HG03060 (cell line): Measurements from ENCODE around the gene CAPZA2.
A peak's percentile ranks its signal among the peaks of the same experiment; 100 is the strongest.
"Not testable (repeated sequence)": the region's sequence is repeated elsewhere in the genome, so short reads cannot be mapped to it uniquely, and the experiment has no call there.

ENCODE experiments used
- ATAC-seq: cut with Tn5 transposase; IDR thresholded peaks from one replicate; pipeline ENCODE4 v1.9.1; 2021; ENCODE audit warnings: low read depth, moderate number of reproducible peaks; ENCODE audit not compliant: unreplicated experiment

CAPZA2 gene

GRCh38 chr7:116911801-116912200 is 49.4 kb downstream of the CAPZA2 start:
- no peak for ATAC-seq

GRCh38 chr7:116912269-116912909 is 50.0 kb downstream of the CAPZA2 start:
- no peak for ATAC-seq

GRCh38 chr7:116918704-116919103 is 56.3 kb downstream of the CAPZA2 start:
- ATAC-seq, result no peak

GRCh38 chr7:116920359-116920758 is 58.0 kb downstream of the CAPZA2 start:
- no peak for ATAC-seq

GRCh38 chr7:116922545-116922944 is 60.2 kb downstream of the CAPZA2 start:
- no peak for ATAC-seq

- ATAC-seq, result no peak
Measured at GRCh38 chr7:116924741-116925140, 62.4 kb downstream of the CAPZA2 start.

- ATAC-seq, result no peak
Measured at GRCh38 chr7:116929021-116929420, 66.6 kb downstream of the CAPZA2 start.

GRCh38 chr7:116929914-116930913 is 67.8 kb downstream of the CAPZA2 start:
- ATAC-seq, result peak; percentile 81

GRCh38 chr7:116932566-116932965 is 70.2 kb downstream of the CAPZA2 start:
- no peak for ATAC-seq

GRCh38 chr7:116933465-116933864 is 71.1 kb downstream of the CAPZA2 start:
- ATAC-seq, result no peak

- ATAC-seq, result no peak
Measured at GRCh38 chr7:116934580-116934979, 72.2 kb downstream of the CAPZA2 start.

- not testable (repeated sequence) for ATAC-seq
Measured at GRCh38 chr7:116936844-116937243, 74.5 kb downstream of the CAPZA2 start.

GRCh38 chr7:116938678-116939077 is 76.3 kb downstream of the CAPZA2 start:
- no peak for ATAC-seq

GRCh38 chr7:116940689-116941370 is 78.4 kb downstream of the CAPZA2 start:
- no peak for ATAC-seq

GRCh38 chr7:116942504-116942903 is 80.1 kb downstream of the CAPZA2 start:
- no peak for ATAC-seq

GRCh38 chr7:116948934-116949333 is 86.5 kb downstream of the CAPZA2 start:
- no peak for ATAC-seq

- ATAC-seq, result no peak
Measured at GRCh38 chr7:116949941-116950801, 87.8 kb downstream of the CAPZA2 start.

GRCh38 chr7:116950889-116951351 is 88.5 kb downstream of the CAPZA2 start:
- ATAC-seq, result no peak

GRCh38 chr7:116951366-116952292 is 89.2 kb downstream of the CAPZA2 start:
- ATAC-seq, result no peak
